HG03520 (cell line): Measurements from ENCODE around the gene FOXRED1.
"Not testable (repeated sequence)": the region's sequence is repeated elsewhere in the genome, so short reads cannot be mapped to it uniquely, and the experiment has no call there.

Experiments
- ATAC-seq: cut with Tn5 transposase; IDR thresholded peaks from one replicate; pipeline ENCODE4 v1.9.1; 2021; ENCODE audit warnings: mild to moderate bottlenecking, moderate library complexity; ENCODE audit not compliant: unreplicated experiment

The FOXRED1 gene

GRCh38 chr11:126268708-126269579, at the start of gene FOXRED1, which contains the start of gene SRPRA:
Gene FOXRED1 (plus strand): TSS chr11:126269154. CDS start chr11:126269207, 53 bp downstream.
Gene SRPRA (minus strand): TSS chr11:126268895. CDS start chr11:126268804, 91 bp downstream.
- peak; percentile 99 for ATAC-seq

GRCh38 chr11:126219547-126219946, 49.4 kb upstream of the FOXRED1 start:
- ATAC-seq: no peak

GRCh38 chr11:126224647-126225294, 44.2 kb upstream of the FOXRED1 start:
- no peak for ATAC-seq

GRCh38 chr11:126225295-126225665, 43.7 kb upstream of the FOXRED1 start:
- no peak for ATAC-seq

- ATAC-seq: no peak
These were observed 42.4 kb upstream of the FOXRED1 start for GRCh38 chr11:126226334-126227084.

GRCh38 chr11:126229858-126230540, 39.0 kb upstream of the FOXRED1 start:
- no peak for ATAC-seq

- no peak for ATAC-seq
These were observed 37.1 kb upstream of the FOXRED1 start for GRCh38 chr11:126231725-126232459.

GRCh38 chr11:126232683-126233082, 36.3 kb upstream of the FOXRED1 start:
- ATAC-seq: no peak

GRCh38 chr11:126233391-126233790, 35.6 kb upstream of the FOXRED1 start:
- no peak for ATAC-seq

- ATAC-seq: no peak
These were observed 22.3 kb upstream of the FOXRED1 start for GRCh38 chr11:126246636-126247035.

GRCh38 chr11:126253265-126253664, 15.7 kb upstream of the FOXRED1 start:
- ATAC-seq: no peak

GRCh38 chr11:126254819-126255218, 14.1 kb upstream of the FOXRED1 start:
- no peak for ATAC-seq

- ATAC-seq: not testable (repeated sequence)
These were observed 13.4 kb upstream of the FOXRED1 start for GRCh38 chr11:126255507-126255906.

- no peak for ATAC-seq
These were observed 12.7 kb upstream of the FOXRED1 start for GRCh38 chr11:126256216-126256615.

GRCh38 chr11:126257144-126257543, 11.8 kb upstream of the FOXRED1 start:
- no peak for ATAC-seq

GRCh38 chr11:126257764-126258163, 11.2 kb upstream of the FOXRED1 start:
- no peak for ATAC-seq

GRCh38 chr11:126262216-126262615, 6.7 kb upstream of the FOXRED1 start:
- no peak for ATAC-seq

GRCh38 chr11:126263489-126263888, 5.5 kb upstream of the FOXRED1 start:
- no peak for ATAC-seq

GRCh38 chr11:126265811-126266210, 3.1 kb upstream of the FOXRED1 start:
- ATAC-seq: no peak

GRCh38 chr11:126267650-126268049, 1.3 kb upstream of the FOXRED1 start:
- ATAC-seq: no peak
